Measurements from ENCODE around the gene TNNC1.

DNA sequence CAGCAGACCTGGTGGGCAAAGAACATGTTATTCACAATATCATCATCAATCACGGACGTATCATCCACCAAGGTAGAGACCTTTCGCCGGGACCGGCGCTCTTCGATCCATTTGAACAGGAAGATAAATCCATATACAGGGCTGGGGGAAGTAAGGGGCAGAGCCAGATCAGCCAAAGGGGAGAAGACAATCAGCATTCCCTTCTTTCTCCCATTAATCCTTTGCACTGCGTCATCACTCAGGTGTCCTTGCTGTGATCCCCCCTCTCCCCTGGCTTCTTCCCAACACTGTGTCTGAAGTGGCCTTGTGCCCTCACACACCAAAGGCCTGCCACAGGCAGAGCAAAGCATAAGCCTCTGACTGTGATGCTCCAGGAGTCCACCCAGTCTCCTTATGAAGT is 45.4 kb downstream of the TNNC1 start:
- TF ChIP-seq, protein P1, sequence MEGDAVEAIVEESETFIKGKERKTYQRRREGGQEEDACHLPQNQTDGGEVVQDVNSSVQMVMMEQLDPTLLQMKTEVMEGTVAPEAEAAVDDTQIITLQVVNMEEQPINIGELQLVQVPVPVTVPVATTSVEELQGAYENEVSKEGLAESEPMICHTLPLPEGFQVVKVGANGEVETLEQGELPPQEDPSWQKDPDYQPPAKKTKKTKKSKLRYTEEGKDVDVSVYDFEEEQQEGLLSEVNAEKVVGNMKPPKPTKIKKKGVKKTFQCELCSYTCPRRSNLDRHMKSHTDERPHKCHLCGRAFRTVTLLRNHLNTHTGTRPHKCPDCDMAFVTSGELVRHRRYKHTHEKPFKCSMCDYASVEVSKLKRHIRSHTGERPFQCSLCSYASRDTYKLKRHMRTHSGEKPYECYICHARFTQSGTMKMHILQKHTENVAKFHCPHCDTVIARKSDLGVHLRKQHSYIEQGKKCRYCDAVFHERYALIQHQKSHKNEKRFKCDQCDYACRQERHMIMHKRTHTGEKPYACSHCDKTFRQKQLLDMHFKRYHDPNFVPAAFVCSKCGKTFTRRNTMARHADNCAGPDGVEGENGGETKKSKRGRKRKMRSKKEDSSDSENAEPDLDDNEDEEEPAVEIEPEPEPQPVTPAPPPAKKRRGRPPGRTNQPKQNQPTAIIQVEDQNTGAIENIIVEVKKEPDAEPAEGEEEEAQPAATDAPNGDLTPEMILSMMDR (conservative IDR thresholded peaks at IDR 0.05 in 1 of 2, IDR thresholded peaks at IDR 0.05 in 1 of 2; ENCODE audit: low read depth in 1 of 2, low read length in 2 of 2), result no peak
- no peak for TF ChIP-seq EZH2 (IDR thresholded peaks at IDR 0.05; ENCODE audit: low read length, missing control alignments)
